ENCODE results near the gene TMC5. TPM values are rescaled to one million over a fixed set of nuclear protein-coding genes. Genes with fewer than 3 reads are reported as not detected.

Gene TMC5
- total and polyA plus RNA-seq, 2 of the 13 experiments (the other 11 are each of a cell fraction or from before 2014, with no cell fraction given): 0.09 to 0.41 TPM

GRCh38 chr16:19542138-19542821, 124.6 kb downstream of the TMC5 start (continued):
- TF ChIP-seq, protein P1, sequence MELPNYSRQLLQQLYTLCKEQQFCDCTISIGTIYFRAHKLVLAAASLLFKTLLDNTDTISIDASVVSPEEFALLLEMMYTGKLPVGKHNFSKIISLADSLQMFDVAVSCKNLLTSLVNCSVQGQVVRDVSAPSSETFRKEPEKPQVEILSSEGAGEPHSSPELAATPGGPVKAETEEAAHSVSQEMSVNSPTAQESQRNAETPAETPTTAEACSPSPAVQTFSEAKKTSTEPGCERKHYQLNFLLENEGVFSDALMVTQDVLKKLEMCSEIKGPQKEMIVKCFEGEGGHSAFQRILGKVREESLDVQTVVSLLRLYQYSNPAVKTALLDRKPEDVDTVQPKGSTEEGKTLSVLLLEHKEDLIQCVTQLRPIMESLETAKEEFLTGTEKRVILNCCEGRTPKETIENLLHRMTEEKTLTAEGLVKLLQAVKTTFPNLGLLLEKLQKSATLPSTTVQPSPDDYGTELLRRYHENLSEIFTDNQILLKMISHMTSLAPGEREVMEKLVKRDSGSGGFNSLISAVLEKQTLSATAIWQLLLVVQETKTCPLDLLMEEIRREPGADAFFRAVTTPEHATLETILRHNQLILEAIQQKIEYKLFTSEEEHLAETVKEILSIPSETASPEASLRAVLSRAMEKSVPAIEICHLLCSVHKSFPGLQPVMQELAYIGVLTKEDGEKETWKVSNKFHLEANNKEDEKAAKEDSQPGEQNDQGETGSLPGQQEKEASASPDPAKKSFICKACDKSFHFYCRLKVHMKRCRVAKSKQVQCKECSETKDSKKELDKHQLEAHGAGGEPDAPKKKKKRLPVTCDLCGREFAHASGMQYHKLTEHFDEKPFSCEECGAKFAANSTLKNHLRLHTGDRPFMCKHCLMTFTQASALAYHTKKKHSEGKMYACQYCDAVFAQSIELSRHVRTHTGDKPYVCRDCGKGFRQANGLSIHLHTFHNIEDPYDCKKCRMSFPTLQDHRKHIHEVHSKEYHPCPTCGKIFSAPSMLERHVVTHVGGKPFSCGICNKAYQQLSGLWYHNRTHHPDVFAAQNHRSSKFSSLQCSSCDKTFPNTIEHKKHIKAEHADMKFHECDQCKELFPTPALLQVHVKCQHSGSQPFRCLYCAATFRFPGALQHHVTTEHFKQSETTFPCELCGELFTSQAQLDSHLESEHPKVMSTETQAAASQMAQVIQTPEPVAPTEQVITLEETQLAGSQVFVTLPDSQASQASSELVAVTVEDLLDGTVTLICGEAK (IDR thresholded peaks at IDR 0.05): no peak
- TF ChIP-seq, protein P1 (CRISPR knock-in tag; IDR thresholded peaks at IDR 0.05): no peak
- TF ChIP-seq ISX (CRISPR knock-in tag; conservative IDR thresholded peaks at IDR 0.05) (0 out of 2 replicates have a peak, but pooled peaks have one; percentile 20), NCOA2 (CRISPR knock-in tag; IDR thresholded peaks at IDR 0.05) (peak; percentile 99), ZNF296 (CRISPR knock-in tag; conservative IDR thresholded peaks at IDR 0.05) (no peak), HNRNPH1 (optimal IDR thresholded peaks at IDR 0.05; ENCODE audit: low read depth, low read length) (no peak), ATAD3A (CRISPR knock-in tag; IDR thresholded peaks at IDR 0.05) (no peak), SCMH1 (CRISPR knock-in tag; IDR thresholded peaks at IDR 0.05; ENCODE audit: borderline replicate concordance) (no peak), ZNF766 (CRISPR knock-in tag; IDR thresholded peaks at IDR 0.05; ENCODE audit: borderline replicate concordance) (no peak; the same call in 1 of the 2 replicates), KAT2B (IDR thresholded peaks at IDR 0.05; ENCODE audit: borderline replicate concordance, low read depth, low read length) (no peak), MED1 (CRISPR knock-in tag; IDR thresholded peaks at IDR 0.05) (peak; percentile 97), HNRNPLL (IDR thresholded peaks at IDR 0.05; ENCODE audit: low read depth, low read length, poor library complexity, severe bottlenecking) (no peak), ZSCAN21 (CRISPR knock-in tag; IDR thresholded peaks at IDR 0.05; ENCODE audit: borderline replicate concordance) (no peak), ZIK1 (CRISPR knock-in tag; IDR thresholded peaks at IDR 0.05; ENCODE audit: borderline replicate concordance, low read depth) (no peak), SRY (CRISPR knock-in tag; IDR thresholded peaks at IDR 0.05) (no peak), ZNF639 (CRISPR knock-in tag; conservative IDR thresholded peaks at IDR 0.05) (no peak), ZNF317 (CRISPR knock-in tag; IDR thresholded peaks at IDR 0.05) (no peak), FOSL1 (CRISPR knock-in tag; IDR thresholded peaks at IDR 0.05; ENCODE audit: borderline replicate concordance) (peak; percentile 66; the same call in 1 of the 2 replicates), ZNF550 (CRISPR knock-in tag; IDR thresholded peaks at IDR 0.05; ENCODE audit: borderline replicate concordance) (no peak), ZNF180 (CRISPR knock-in tag; IDR thresholded peaks at IDR 0.05; ENCODE audit: borderline replicate concordance, low read depth) (no peak), MIXL1 (CRISPR knock-in tag; IDR thresholded peaks at IDR 0.05) (peak; percentile 99), ZSCAN12 (CRISPR knock-in tag; IDR thresholded peaks at IDR 0.05) (no peak)
